Measurements from ENCODE around the gene ADAM8.

ADAM8 gene

GRCh38 chr10:133268532-133268931 is 8.1 kb downstream of the ADAM8 start:
- Histone ChIP-seq H3K4me1 (ENCODE audit: insufficient read depth, low read length) (no peaks in the 10 kb centered on the region), H3K4me3 (ENCODE audit: low read depth in 1 of 2, low read length in 2 of 2) (no peak overlapping the region), H4K20me1 (ENCODE audit: insufficient read depth, low read length) (peaks cover 4% of the 10 kb centered on the region; the same call in 1 of the 2 replicates), H3K36me3 (ENCODE audit: insufficient read depth, low read length) (peaks cover 20% of the 10 kb centered on the region), H3K27me3 (ENCODE audit: insufficient read depth, low read length, poor library complexity) (no peaks in the 10 kb centered on the region), H3K79me2 (ENCODE audit: insufficient read depth, low read length) (no peaks in the 10 kb centered on the region), H3K27ac (ENCODE audit: low read length) (no peak overlapping the region), H3K9me3 (ENCODE audit: insufficient read depth, low read length, severe bottlenecking) (no peaks in the 10 kb centered on the region), H3K9ac (ENCODE audit: low read depth, low read length) (no peak overlapping the region), H3K4me2 (ENCODE audit: insufficient read depth, low read length) (no peak overlapping the region), H2AFZ (ENCODE audit: low read depth, low read length) (no peak overlapping the region)
- no peak for DNase-seq
- TF ChIP-seq EZH2 (IDR thresholded peaks at IDR 0.05; ENCODE audit: borderline replicate concordance, low read depth, low read length, severe bottlenecking), result no peak
- TF ChIP-seq CTCF (IDR thresholded peaks at IDR 0.05; ENCODE audit: borderline replicate concordance, extremely low read depth, low read length, poor library complexity, severe bottlenecking), result no peak
- no peak for ATAC-seq (ENCODE audit: insufficient read depth, low read depth)

DNA sequence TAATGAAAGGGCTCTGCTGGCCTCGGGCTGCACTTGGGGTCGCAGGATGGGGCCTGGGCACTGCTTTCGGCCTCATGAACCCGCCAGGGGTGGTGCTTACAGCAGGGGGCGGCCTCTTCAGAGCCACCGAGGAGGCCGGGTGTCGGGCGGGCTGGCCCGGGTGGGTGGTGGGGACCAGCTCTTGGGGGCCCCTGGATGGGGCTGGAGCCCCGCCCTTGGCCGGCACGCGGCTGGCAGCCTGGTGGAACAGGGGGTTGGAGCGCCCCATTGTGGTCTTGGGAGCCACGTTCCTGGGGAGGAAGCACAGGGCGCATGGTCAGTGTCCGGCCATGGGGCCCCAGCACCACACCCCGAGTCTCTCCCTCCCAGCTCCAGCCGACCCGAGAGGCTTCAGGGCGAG is 8.8 kb downstream of the ADAM8 start:
- Histone ChIP-seq H3K4me3 (ENCODE audit: low read depth in 1 of 2, low read length in 2 of 2) (no peak overlapping the region), H3K9ac (ENCODE audit: low read depth, low read length) (no peak overlapping the region), H3K9me3 (ENCODE audit: insufficient read depth, low read length, severe bottlenecking) (no peaks in the 10 kb centered on the region), H4K20me1 (ENCODE audit: insufficient read depth, low read length) (peaks cover 4% of the 10 kb centered on the region; the same call in 1 of the 2 replicates), H3K4me1 (ENCODE audit: insufficient read depth, low read length) (no peaks in the 10 kb centered on the region), H3K4me2 (ENCODE audit: insufficient read depth, low read length) (no peak overlapping the region), H3K36me3 (ENCODE audit: insufficient read depth, low read length) (peaks cover 20% of the 10 kb centered on the region), H3K27me3 (ENCODE audit: insufficient read depth, low read length, poor library complexity) (no peaks in the 10 kb centered on the region), H2AFZ (ENCODE audit: low read depth, low read length) (no peak overlapping the region), H3K79me2 (ENCODE audit: insufficient read depth, low read length) (no peaks in the 10 kb centered on the region), H3K27ac (ENCODE audit: low read length) (no peak overlapping the region)
- DNase-seq, result no peak
- ATAC-seq (ENCODE audit: insufficient read depth, low read depth), result no peak
- TF ChIP-seq EZH2 (IDR thresholded peaks at IDR 0.05; ENCODE audit: borderline replicate concordance, low read depth, low read length, severe bottlenecking), result no peak
- TF ChIP-seq CTCF (IDR thresholded peaks at IDR 0.05; ENCODE audit: borderline replicate concordance, extremely low read depth, low read length, poor library complexity, severe bottlenecking), result no peak

GRCh38 chr10:133267293-133267692 is 9.4 kb downstream of the ADAM8 start:
- DNase-seq (no peak), ATAC-seq (ENCODE audit: insufficient read depth, low read depth) (no peak)
- Histone ChIP-seq H3K27me3 (ENCODE audit: insufficient read depth, low read length, poor library complexity) (no peaks in the 10 kb centered on the region), H2AFZ (ENCODE audit: low read depth, low read length) (no peak overlapping the region), H3K27ac (ENCODE audit: low read length) (no peak overlapping the region), H3K4me2 (ENCODE audit: insufficient read depth, low read length) (no peak overlapping the region), H3K4me3 (ENCODE audit: low read depth in 1 of 2, low read length in 2 of 2) (no peak overlapping the region), H3K4me1 (ENCODE audit: insufficient read depth, low read length) (no peaks in the 10 kb centered on the region), H3K36me3 (ENCODE audit: insufficient read depth, low read length) (peaks cover 20% of the 10 kb centered on the region), H3K79me2 (ENCODE audit: insufficient read depth, low read length) (no peaks in the 10 kb centered on the region), H3K9ac (ENCODE audit: low read depth, low read length) (no peak overlapping the region), H3K9me3 (ENCODE audit: insufficient read depth, low read length, severe bottlenecking) (no peaks in the 10 kb centered on the region), H4K20me1 (ENCODE audit: insufficient read depth, low read length) (peaks cover 4% of the 10 kb centered on the region; the same call in 1 of the 2 replicates)
- TF ChIP-seq EZH2 (IDR thresholded peaks at IDR 0.05; ENCODE audit: borderline replicate concordance, low read depth, low read length, severe bottlenecking) (no peak), CTCF (IDR thresholded peaks at IDR 0.05; ENCODE audit: borderline replicate concordance, extremely low read depth, low read length, poor library complexity, severe bottlenecking) (no peak)

All from DND-41 (cell line).